Ishikawa (cell line): ENCODE measurements around the gene GSK3A.
A peak's percentile ranks its signal among the peaks of the same experiment; 100 is the strongest.

Source experiments
- CEBPB ChIP-seq: IDR thresholded peaks from 2 replicates; pipeline ENCODE4 v1.6.1; 2012
- CREB1 ChIP-seq: IDR thresholded peaks from 2 replicates; pipeline ENCODE4 v1.6.1; 2012; ENCODE audit warnings: low read depth
- EGR1 ChIP-seq: IDR thresholded peaks from 2 replicates; pipeline ENCODE4 v1.6.1; 2012
- EP300 ChIP-seq: IDR thresholded peaks from 2 replicates; pipeline ENCODE4 v1.6.1; 2012; ENCODE audit warnings: borderline replicate concordance
- FOXM1 ChIP-seq: IDR thresholded peaks from 2 replicates; pipeline ENCODE4 v1.6.1; 2012; ENCODE audit warnings: low read depth, borderline replicate concordance
- MAX ChIP-seq: IDR thresholded peaks from 2 replicates; pipeline ENCODE4 v1.6.1; 2012
- NFIC ChIP-seq: IDR thresholded peaks from 2 replicates; pipeline ENCODE4 v1.6.1; 2012
- RAD21 ChIP-seq: IDR thresholded peaks from 2 replicates; pipeline ENCODE4 v1.6.1; 2012; ENCODE audit warnings: low read depth
- REST ChIP-seq: IDR thresholded peaks from 2 replicates; pipeline ENCODE4 v1.6.1; 2012; ENCODE audit warnings: low read depth, mild to moderate bottlenecking
- TAF1 ChIP-seq: IDR thresholded peaks from 2 replicates; pipeline ENCODE4 v1.6.1; 2012; ENCODE audit warnings: low read depth, mild to moderate bottlenecking
- TCF12 ChIP-seq: IDR thresholded peaks from 2 replicates; pipeline ENCODE4 v1.6.1; 2012; ENCODE audit warnings: low read depth
- TEAD4 ChIP-seq: IDR thresholded peaks from 2 replicates; pipeline ENCODE4 v1.6.1; 2012
- USF1 ChIP-seq: IDR thresholded peaks from 2 replicates; pipeline ENCODE4 v1.6.1; 2012
- YY1 ChIP-seq: IDR thresholded peaks from 2 replicates; pipeline ENCODE4 v1.6.1; 2012; ENCODE audit warnings: low read depth
- ZBTB7A ChIP-seq: IDR thresholded peaks from 2 replicates; pipeline ENCODE4 v1.6.1; 2012; ENCODE audit warnings: low read depth

Gene GSK3A

GRCh38 chr19:42242512-42243409 lies at the start of gene GSK3A:
TSS of gene GSK3A (minus strand) at chr19:42242602. CDS start at chr19:42242465, 137 bp downstream.
- TF ChIP-seq FOXM1 (no peak), ZBTB7A (no peak), TAF1 (peak; percentile 61; the same call in 1 of the 2 replicates), EGR1 (peak; percentile 69), NFIC (no peak), EP300 (no peak), CREB1 (peak; percentile 71), TEAD4 (peak; percentile 19; the same call in 1 of the 2 replicates), TCF12 (peak; percentile 77), RAD21 (no peak; the same call in 1 of the 2 replicates), YY1 (peak; percentile 80), MAX (peak; percentile 62), REST (no peak), CEBPB (peak; percentile 44; the same call in 1 of the 2 replicates), USF1 (peak; percentile 58)

- no peak for TF ChIP-seq RAD21
- TF ChIP-seq REST = no peak
- no peak for TF ChIP-seq TEAD4
- TF ChIP-seq YY1 = no peak
- no peak for TF ChIP-seq EP300
- TF ChIP-seq ZBTB7A = no peak
- no peak for TF ChIP-seq NFIC
Measured at GRCh38 chr19:42291435-42291810, 49.0 kb upstream of the GSK3A start.

- TF ChIP-seq CEBPB = no peak
- no peak for TF ChIP-seq REST
- TF ChIP-seq NFIC = no peak
- no peak for TF ChIP-seq MAX
- TF ChIP-seq RAD21 = no peak
- no peak for TF ChIP-seq TCF12
- TF ChIP-seq ZBTB7A = no peak
- TF ChIP-seq EP300 = no peak
- no peak for TF ChIP-seq USF1
- TF ChIP-seq CREB1 = no peak
- TF ChIP-seq YY1 = no peak
- TF ChIP-seq EGR1 = no peak
- no peak for TF ChIP-seq TAF1
- TF ChIP-seq TEAD4 = no peak
- TF ChIP-seq FOXM1 = no peak
Measured at GRCh38 chr19:42290523-42291434, 48.4 kb upstream of the GSK3A start.

- TF ChIP-seq EGR1 (no peak), FOXM1 (no peak), CREB1 (no peak), YY1 (no peak), CEBPB (no peak), MAX (no peak), REST (no peak), EP300 (no peak), TAF1 (no peak), RAD21 (no peak), ZBTB7A (no peak), TCF12 (no peak), USF1 (no peak), TEAD4 (no peak), NFIC (no peak)
Measured at GRCh38 chr19:42290136-42290522, 47.7 kb upstream of the GSK3A start.
